ENCODE results near the gene KLHL29.
A peak's percentile ranks its signal among the peaks of the same experiment; 100 is the strongest.

The KLHL29 gene

DNA sequence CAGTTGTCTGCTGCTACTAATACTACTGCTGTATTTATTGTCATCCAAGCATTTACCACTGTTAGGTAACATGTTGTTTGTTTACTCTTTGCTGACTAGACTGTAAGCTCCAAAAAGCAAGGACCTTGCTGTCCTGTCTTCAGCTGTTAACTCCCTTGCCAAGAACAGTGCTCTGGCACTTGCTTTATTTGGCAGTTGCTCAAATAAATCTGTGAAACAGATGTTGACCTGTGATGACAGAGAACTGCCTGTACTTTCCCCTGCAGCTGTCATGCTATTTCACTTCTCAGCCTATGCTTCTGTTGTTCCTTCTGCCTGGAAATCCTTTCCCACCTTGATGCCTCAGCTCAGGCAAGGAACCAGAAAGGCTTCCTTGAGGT lies 360.7 kb downstream of the KLHL29 start:
- Histone ChIP-seq H4K91ac (ENCODE audit: low read depth, low read length, poor library complexity) (no peak overlapping the region), H2BK12ac (ENCODE audit: low read length) (no peak overlapping the region), H3K27me3 (ENCODE audit: control insufficient read depth in 3 of 3, insufficient read depth in 3 of 3, low read depth in 1 of 3, low read length in 3 of 3) (no peaks in the 10 kb centered on the region), H3K27ac (replicated peaks; ENCODE audit: low read length) (no peak overlapping the region), H3K9ac (ENCODE audit: low read depth, low read length, poor library complexity) (no peak overlapping the region), H2BK120ac (ENCODE audit: low read depth, low read length) (no peak overlapping the region), H3K23ac (ENCODE audit: low read depth, low read length, poor library complexity) (no peak overlapping the region), H2BK5ac (ENCODE audit: low read length) (no peak overlapping the region), H3K9me3 (replicated peaks in 1 of 2; ENCODE audit: control insufficient read depth in 2 of 2, insufficient read depth in 1 of 2, low read depth in 1 of 2, low read length in 2 of 2) (peaks cover 0 to 2% of the 10 kb centered on the region in 2 donors), H3K14ac (ENCODE audit: low read length) (no peak overlapping the region), H3K4ac (ENCODE audit: low read length) (no peak overlapping the region), H3K4me3 (ENCODE audit: low read length in 2 of 2) (no peak overlapping the region), H2BK15ac (ENCODE audit: low read length) (no peak overlapping the region), H3K79me1 (ENCODE audit: low read depth, low read length) (no peaks in the 10 kb centered on the region), H2AK5ac (ENCODE audit: low read depth, low read length) (no peak overlapping the region), H3K18ac (ENCODE audit: low read length) (no peak overlapping the region), H3K4me1 (ENCODE audit: control insufficient read depth in 2 of 2, insufficient read depth in 1 of 2, low read depth in 1 of 2, low read length in 2 of 2) (no peaks in the 10 kb centered on the region), H3K36me3 (replicated peaks in 1 of 2; ENCODE audit: control insufficient read depth in 2 of 2, insufficient read depth in 2 of 2, low read length in 2 of 2) (peaks cover 0 to 12% of the 10 kb centered on the region in 2 donors), H2AFZ (ENCODE audit: low read length) (no peak overlapping the region), H3K4me2 (ENCODE audit: insufficient read depth, low read length, poor library complexity, severe bottlenecking) (no peak overlapping the region), H4K8ac (ENCODE audit: low read depth, low read length) (no peak overlapping the region)
- DNase-seq (ENCODE audit: low spot score) = no peak

DNA sequence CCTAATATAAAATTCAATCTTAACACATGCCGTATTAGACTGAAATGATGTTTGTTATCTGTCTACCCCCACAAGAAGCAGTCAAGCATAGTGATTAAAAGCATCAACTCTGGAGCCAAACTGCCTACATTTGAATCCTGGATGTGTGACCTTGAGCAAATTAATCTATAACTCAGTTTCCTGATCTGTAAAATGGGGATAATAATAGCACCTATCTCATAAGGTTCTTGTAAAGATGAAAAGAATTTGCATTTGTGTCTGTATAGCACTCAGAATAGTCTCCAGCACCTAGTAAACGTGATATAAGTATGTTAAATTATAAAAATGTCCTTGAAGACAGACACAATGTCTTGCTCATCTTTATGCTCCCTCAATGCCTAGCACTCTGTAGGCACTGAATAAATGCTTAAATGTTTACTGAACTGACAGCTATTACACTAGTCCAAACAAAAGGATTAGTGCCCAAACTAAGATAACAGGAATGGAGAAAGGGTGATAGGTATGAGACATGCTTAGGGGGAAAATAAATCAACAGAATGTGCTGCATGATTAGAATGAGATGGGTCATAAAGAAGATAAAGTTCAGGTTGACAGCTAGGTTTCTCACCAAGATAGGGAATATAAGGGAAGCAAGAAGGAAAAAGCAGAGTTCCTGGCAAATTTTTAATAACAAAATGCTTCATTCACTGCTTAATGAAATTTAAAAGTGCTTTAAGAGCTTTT lies 361.3 kb downstream of the KLHL29 start:
- H4K8ac ChIP-seq (ENCODE audit: low read depth, low read length) = no peak overlapping the region
- H3K14ac ChIP-seq (ENCODE audit: low read length) = no peak overlapping the region
- no peak overlapping the region for H2BK120ac ChIP-seq (ENCODE audit: low read depth, low read length)
- no peaks in the 10 kb centered on the region for H3K4me1 ChIP-seq (ENCODE audit: control insufficient read depth in 2 of 2, insufficient read depth in 1 of 2, low read depth in 1 of 2, low read length in 2 of 2)
- no peak overlapping the region for H3K4ac ChIP-seq (ENCODE audit: low read length)
- no peak overlapping the region for H3K9ac ChIP-seq (ENCODE audit: low read depth, low read length, poor library complexity)
- no peak for DNase-seq (ENCODE audit: low spot score)
- no peak overlapping the region for H4K91ac ChIP-seq (ENCODE audit: low read depth, low read length, poor library complexity)
- H2BK15ac ChIP-seq (ENCODE audit: low read length) = no peak overlapping the region
- H3K18ac ChIP-seq (ENCODE audit: low read length) = no peak overlapping the region
- no peaks in the 10 kb centered on the region for H3K27me3 ChIP-seq (ENCODE audit: control insufficient read depth in 3 of 3, insufficient read depth in 3 of 3, low read depth in 1 of 3, low read length in 3 of 3)
- no peak overlapping the region for H3K4me2 ChIP-seq (ENCODE audit: insufficient read depth, low read length, poor library complexity, severe bottlenecking)
- H3K23ac ChIP-seq (ENCODE audit: low read depth, low read length, poor library complexity) = no peak overlapping the region
- H2AK5ac ChIP-seq (ENCODE audit: low read depth, low read length) = no peak overlapping the region
- H2BK12ac ChIP-seq (ENCODE audit: low read length) = no peak overlapping the region
- no CpG with 5 or more reads among the region's 2 CpGs for WGBS, 2 donors (ENCODE audit: extremely low coverage in 2 of 2, insufficient read length in 2 of 2, insufficient replicate concordance in 1 of 2)
- no peak overlapping the region for H3K27ac ChIP-seq (replicated peaks; ENCODE audit: low read length)
- no peak overlapping the region for H2AFZ ChIP-seq (ENCODE audit: low read length)
- H2BK5ac ChIP-seq (ENCODE audit: low read length) = no peak overlapping the region
- H3K79me1 ChIP-seq (ENCODE audit: low read depth, low read length) = no peaks in the 10 kb centered on the region
- H3K36me3 ChIP-seq (replicated peaks in 1 of 2; ENCODE audit: control insufficient read depth in 2 of 2, insufficient read depth in 2 of 2, low read length in 2 of 2) = peaks cover 0 to 18% of the 10 kb centered on the region in 2 donors
- no peak overlapping the region for H3K4me3 ChIP-seq (ENCODE audit: low read length in 2 of 2)
- peaks cover 0 to 2% of the 10 kb centered on the region in 2 donors for H3K9me3 ChIP-seq (replicated peaks in 1 of 2; ENCODE audit: control insufficient read depth in 2 of 2, insufficient read depth in 1 of 2, low read depth in 1 of 2, low read length in 2 of 2)

- no peaks in the 10 kb centered on the region for H3K27me3 ChIP-seq (ENCODE audit: control insufficient read depth in 3 of 3, insufficient read depth in 3 of 3, low read depth in 1 of 3, low read length in 3 of 3)
- H3K14ac ChIP-seq (ENCODE audit: low read length) = no peak overlapping the region
- no peak overlapping the region for H2BK15ac ChIP-seq (ENCODE audit: low read length)
- no peak overlapping the region for H2AFZ ChIP-seq (ENCODE audit: low read length)
- H3K79me1 ChIP-seq (ENCODE audit: low read depth, low read length) = no peaks in the 10 kb centered on the region
- no peak overlapping the region for H3K4me3 ChIP-seq (ENCODE audit: low read length in 2 of 2)
- H3K4me1 ChIP-seq (ENCODE audit: control insufficient read depth in 2 of 2, insufficient read depth in 1 of 2, low read depth in 1 of 2, low read length in 2 of 2) = no peaks in the 10 kb centered on the region
- H3K4me2 ChIP-seq (ENCODE audit: insufficient read depth, low read length, poor library complexity, severe bottlenecking) = no peak overlapping the region
- no peak overlapping the region for H2BK5ac ChIP-seq (ENCODE audit: low read length)
- DNase-seq (ENCODE audit: low spot score) = no peak
- no peaks in the 10 kb centered on the region for H3K9me3 ChIP-seq (replicated peaks in 1 of 2; ENCODE audit: control insufficient read depth in 2 of 2, insufficient read depth in 1 of 2, low read depth in 1 of 2, low read length in 2 of 2)
- H3K18ac ChIP-seq (ENCODE audit: low read length) = no peak overlapping the region
- no peak overlapping the region for H2BK120ac ChIP-seq (ENCODE audit: low read depth, low read length)
- WGBS, 2 donors (ENCODE audit: extremely low coverage in 2 of 2, insufficient read length in 2 of 2, insufficient replicate concordance in 1 of 2) = no CpG with 5 or more reads among the region's 2 CpGs
- no peak overlapping the region for H3K23ac ChIP-seq (ENCODE audit: low read depth, low read length, poor library complexity)
- no peak overlapping the region for H4K91ac ChIP-seq (ENCODE audit: low read depth, low read length, poor library complexity)
- H3K9ac ChIP-seq (ENCODE audit: low read depth, low read length, poor library complexity) = no peak overlapping the region
- no peak overlapping the region for H2AK5ac ChIP-seq (ENCODE audit: low read depth, low read length)
- H3K27ac ChIP-seq (replicated peaks; ENCODE audit: low read length) = peak overlapping the region; percentile 7
- no peak overlapping the region for H2BK12ac ChIP-seq (ENCODE audit: low read length)
- no peak overlapping the region for H4K8ac ChIP-seq (ENCODE audit: low read depth, low read length)
- H3K36me3 ChIP-seq (replicated peaks in 1 of 2; ENCODE audit: control insufficient read depth in 2 of 2, insufficient read depth in 2 of 2, low read length in 2 of 2) = peaks cover 0 to 55% of the 10 kb centered on the region in 2 donors
- H3K4ac ChIP-seq (ENCODE audit: low read length) = no peak overlapping the region
These were observed 366.8 kb downstream of the KLHL29 start for GRCh38 chr2:23751747-23752265.

- Histone ChIP-seq H3K4me2 (ENCODE audit: insufficient read depth, low read length, poor library complexity, severe bottlenecking) (no peak overlapping the region), H3K4ac (ENCODE audit: low read length) (no peak overlapping the region), H2BK12ac (ENCODE audit: low read length) (no peak overlapping the region), H2BK5ac (ENCODE audit: low read length) (no peak overlapping the region), H3K23ac (ENCODE audit: low read depth, low read length, poor library complexity) (no peak overlapping the region), H4K8ac (ENCODE audit: low read depth, low read length) (no peak overlapping the region), H3K79me1 (ENCODE audit: low read depth, low read length) (no peaks in the 10 kb centered on the region), H3K18ac (ENCODE audit: low read length) (no peak overlapping the region), H2BK120ac (ENCODE audit: low read depth, low read length) (no peak overlapping the region), H2AFZ (ENCODE audit: low read length) (no peak overlapping the region), H3K27me3 (ENCODE audit: control insufficient read depth in 3 of 3, insufficient read depth in 3 of 3, low read depth in 1 of 3, low read length in 3 of 3) (no peaks in the 10 kb centered on the region), H4K91ac (ENCODE audit: low read depth, low read length, poor library complexity) (no peak overlapping the region), H2AK5ac (ENCODE audit: low read depth, low read length) (no peak overlapping the region), H3K36me3 (replicated peaks in 1 of 2; ENCODE audit: control insufficient read depth in 2 of 2, insufficient read depth in 2 of 2, low read length in 2 of 2) (peaks cover 0 to 71% of the 10 kb centered on the region in 2 donors), H3K9me3 (replicated peaks in 1 of 2; ENCODE audit: control insufficient read depth in 2 of 2, insufficient read depth in 1 of 2, low read depth in 1 of 2, low read length in 2 of 2) (peaks cover 0 to 3% of the 10 kb centered on the region in 2 donors), H3K4me3 (ENCODE audit: low read length in 2 of 2) (no peak overlapping the region), H3K14ac (ENCODE audit: low read length) (no peak overlapping the region), H3K4me1 (ENCODE audit: control insufficient read depth in 2 of 2, insufficient read depth in 1 of 2, low read depth in 1 of 2, low read length in 2 of 2) (no peaks in the 10 kb centered on the region), H3K9ac (ENCODE audit: low read depth, low read length, poor library complexity) (no peak overlapping the region), H2BK15ac (ENCODE audit: low read length) (no peak overlapping the region), H3K27ac (replicated peaks; ENCODE audit: low read length) (no peak overlapping the region)
- no peak for DNase-seq (ENCODE audit: low spot score)
- WGBS, 2 donors (ENCODE audit: extremely low coverage in 2 of 2, insufficient read length in 2 of 2, insufficient replicate concordance in 1 of 2) = no CpG with 5 or more reads among the region's 4 CpGs
These were observed 368.5 kb downstream of the KLHL29 start for GRCh38 chr2:23753291-23754010.
